Measurements from ENCODE around the gene DNAH10.

- TF ChIP-seq RFX5 (IDR thresholded peaks at IDR 0.05) (no peak), CTCF (IDR thresholded peaks at IDR 0.05) (no peak), MAX (IDR thresholded peaks at IDR 0.05) (no peak)
These were observed 194.1 kb downstream of the DNAH10 start for GRCh38 chr12:123956249-123956648.
